GM19193 (cell line): Measurements from ENCODE around the gene DPP10.

Source experiments
- POLR2A ChIP-seq: IDR thresholded peaks from 4 replicates; pipeline ENCODE4 v1.6.1; 2011; ENCODE audit not compliant: insufficient read depth, insufficient read length; ENCODE audit errors: extremely low read depth

DPP10 gene

GRCh38 chr2:115443539-115444185 lies 1001.2 kb downstream of the DPP10 start:
- no peak for TF ChIP-seq POLR2A

GRCh38 chr2:115460008-115460407 lies 1017.6 kb downstream of the DPP10 start:
- no peak for TF ChIP-seq POLR2A

GRCh38 chr2:115480741-115481140 lies 1038.3 kb downstream of the DPP10 start:
- TF ChIP-seq POLR2A = no peak

- TF ChIP-seq POLR2A = no peak
Observed at GRCh38 chr2:115481842-115482241, 1039.4 kb downstream of the DPP10 start.

- TF ChIP-seq POLR2A = no peak
Observed at GRCh38 chr2:115483666-115484065, 1041.2 kb downstream of the DPP10 start.

- TF ChIP-seq POLR2A = no peak
Observed at GRCh38 chr2:115484486-115484885, 1042.0 kb downstream of the DPP10 start.

- TF ChIP-seq POLR2A = no peak
Observed at GRCh38 chr2:115484983-115485382, 1042.5 kb downstream of the DPP10 start.

- no peak for TF ChIP-seq POLR2A
Observed at GRCh38 chr2:115491186-115491793, 1048.8 kb downstream of the DPP10 start.

GRCh38 chr2:115505331-115505730 lies 1062.9 kb downstream of the DPP10 start:
- TF ChIP-seq POLR2A = no peak

- TF ChIP-seq POLR2A = no peak
Observed at GRCh38 chr2:115520727-115521126, 1078.3 kb downstream of the DPP10 start.

GRCh38 chr2:115524452-115524851 lies 1082.0 kb downstream of the DPP10 start:
- TF ChIP-seq POLR2A = no peak

- no peak for TF ChIP-seq POLR2A
Observed at GRCh38 chr2:115529627-115530026, 1087.2 kb downstream of the DPP10 start.

GRCh38 chr2:115533081-115533480 lies 1090.6 kb downstream of the DPP10 start:
- TF ChIP-seq POLR2A = no peak

GRCh38 chr2:115541814-115542213 lies 1099.4 kb downstream of the DPP10 start:
- no peak for TF ChIP-seq POLR2A

GRCh38 chr2:115542331-115542730 lies 1099.9 kb downstream of the DPP10 start:
- TF ChIP-seq POLR2A = no peak

- TF ChIP-seq POLR2A = no peak
Observed at GRCh38 chr2:115543024-115543423, 1100.6 kb downstream of the DPP10 start.
